GM10248 (cell line): ENCODE measurements around the gene HKDC1.

Source experiments
- CTCF ChIA-PET: fragments of 300-600 bp; sonication (Branson Sonifier 250); formaldehyde crosslinking; extraction: SDS; loops from one replicate; lab custom pipeline; 2021; ENCODE audit warnings: antibody characterized with exemption; lab: Yijun Ruan, JAX
- POLR2A ChIA-PET: fragments of 350-650 bp; sonication (Branson Sonifier 250); formaldehyde crosslinking; extraction: SDS; loops from one replicate; lab custom pipeline; 2020; ENCODE audit warnings: antibody characterized with exemption; lab: Yijun Ruan, JAX
- DNase-seq: peaks from one replicate; pipeline ENCODE4 v3.0.0; 2012; ENCODE audit errors: extremely low spot score
- CTCF ChIP-seq: IDR thresholded peaks from 2 replicates; pipeline ENCODE4 v1.5.1; 2012; ENCODE audit warnings: mild to moderate bottlenecking, low read depth; ENCODE audit errors: extremely low read depth, missing control alignments, control extremely low read depth

The HKDC1 gene

GRCh38 chr10:69222157-69223027, 2.3 kb downstream of the HKDC1 start:
- POLR2A ChIA-PET: interaction anchor here (0.7 kb wide), 1 partner anchor 156 kb away, joined by 3 read pairs; no protein-coding TSS in a partner anchor
- DNase-seq: peak; percentile 89
- CTCF ChIA-PET: interaction anchor here (0.6 to 1.6 kb wide), 17 partner anchors 8 to 267 kb away, joined by 3 to 7 read pairs (median 3); no protein-coding TSS in a partner anchor
- TF ChIP-seq CTCF: peak; percentile 57

- DNase-seq: no peak
- TF ChIP-seq CTCF: no peak
- POLR2A ChIA-PET: interaction anchor here (0.7 kb wide), 1 partner anchor 156 kb away, joined by 3 read pairs; no protein-coding TSS in a partner anchor
- CTCF ChIA-PET: interaction anchor here (0.6 to 1.6 kb wide), 15 partner anchors 8 to 264 kb away, joined by 3 to 7 read pairs (median 4); no protein-coding TSS in a partner anchor
These were observed 2.9 kb downstream of the HKDC1 start for GRCh38 chr10:69223028-69223342.

GRCh38 chr10:69224862-69225657, 4.9 kb downstream of the HKDC1 start:
- DNase-seq: no peak
- TF ChIP-seq CTCF: no peak
- ChIA-PET POLR2A (no interaction called here), CTCF (interaction anchor here (1.4 to 2.2 kb wide), 4 partner anchors 11 to 183 kb away, joined by 5 to 8 read pairs (median 6); no protein-coding TSS in a partner anchor)

- POLR2A ChIA-PET: no interaction called here
- no peak for DNase-seq
- CTCF ChIA-PET: interaction anchor here (1.4 to 2.2 kb wide), 6 partner anchors 10 to 183 kb away, joined by 3 to 8 read pairs (median 6); no protein-coding TSS in a partner anchor
- no peak for TF ChIP-seq CTCF
These were observed 5.5 kb downstream of the HKDC1 start for GRCh38 chr10:69225681-69226080.

GRCh38 chr10:69226919-69227450, 6.9 kb downstream of the HKDC1 start:
- ChIA-PET POLR2A (interaction anchor here (0.6 kb wide), 1 partner anchor 125 kb away, joined by 3 read pairs; no protein-coding TSS in a partner anchor), CTCF (interaction anchor here (1.4 to 2.2 kb wide), 4 partner anchors 11 to 182 kb away, joined by 3 to 7 read pairs (median 6); no protein-coding TSS in a partner anchor)
- no peak for TF ChIP-seq CTCF

More at GRCh38 chr10:69226919-69227450, 6.9 kb downstream of the HKDC1 start:
- no peak for DNase-seq
